GM12878 (cell line): ENCODE measurements around the gene TBC1D23. TPM values are rescaled to one million over a fixed set of nuclear protein-coding genes. Genes with fewer than 3 reads are reported as not detected.

Experiments
- ATAC-seq: fragments of 200-7000 bp; cut with Tn5 transposase; 3 replicates; pipeline ENCODE4 v1.9.1; 2020; ENCODE audit warnings: mild to moderate bottlenecking, moderate library complexity
- BruUV-seq: library from RNA; stranded (reverse); fragments of 400-500 nt; replicated peaks from 2 replicates; lab custom pipeline; 2021; lab: Mats Ljungman, UMichigan
- CTCF ChIA-PET: fragments of 300-600 bp; sonication (Branson Sonifier 250); formaldehyde crosslinking; extraction: SDS; loops from one replicate; lab custom pipeline; 2021; ENCODE audit warnings: inconsistent platforms; lab: Yijun Ruan, JAX
- POLR2A ChIA-PET: fragments of 350-600 bp; formaldehyde crosslinking; extraction: SDS; loops from one replicate; lab custom pipeline; 2021; ENCODE audit warnings: inconsistent platforms; lab: Charles Lee
- RAD21 ChIA-PET: fragments of 300-600 bp; sonication (Branson Sonifier 250); formaldehyde crosslinking; loops from one replicate; lab custom pipeline; 2023; ENCODE audit warnings: antibody characterized with exemption; ENCODE audit not compliant: unreplicated experiment; lab: Charles Lee
- SMC1A ChIA-PET: fragments of 300-600 bp; sonication (Branson Sonifier 250); formaldehyde crosslinking; loops from one replicate; lab custom pipeline; 2023; ENCODE audit not compliant: unreplicated experiment, uncharacterized antibody; lab: Charles Lee
- DNase-seq: peaks from one replicate; pipeline ENCODE4 v3.0.0-alpha.2; 2011; ENCODE audit warnings: low read depth, low spot score
- FAIRE-seq: peaks from 3 replicates; lab custom pipeline; 2011; peaks lifted over from hg19 to GRCh38; lab: Jason Lieb, UNC
- H2AFZ ChIP-seq: 2 replicates; pipeline ENCODE4 v1.6.0; 2011; ENCODE audit warnings: low read depth, low read length, control low read depth; ENCODE audit not compliant: control insufficient read depth
- H3K27ac ChIP-seq: 2 replicates; pipeline ENCODE4 v1.5.1; 2011; ENCODE audit warnings: control low read depth; ENCODE audit not compliant: control insufficient read depth, insufficient read depth
- H3K27me3 ChIP-seq, 2 experiments: replicated peaks in 1 of 2; 2 replicates each; pipeline versions ENCODE4 v1.6.0 to v1.6.1; 2011; ENCODE audit warnings: low read length in 1 of 2; ENCODE audit not compliant: control insufficient read depth in 2 of 2, insufficient read depth in 2 of 2
- H3K36me3 ChIP-seq, 2 experiments: 2 replicates each; pipeline ENCODE4 v1.5.1; 2011; ENCODE audit warnings: low read length in 1 of 2; ENCODE audit not compliant: control insufficient read depth in 2 of 2, insufficient read depth in 2 of 2
- H3K4me1 ChIP-seq: 2 replicates; pipeline ENCODE4 v1.6.1; 2011; ENCODE audit warnings: mild to moderate bottlenecking, low read length, moderate library complexity, mixed read lengths; ENCODE audit not compliant: control insufficient read depth, insufficient read depth
- H3K4me2 ChIP-seq: 2 replicates; pipeline ENCODE4 v1.6.0; 2011; ENCODE audit warnings: control low read depth; ENCODE audit not compliant: control insufficient read depth, insufficient read depth
- H3K4me3 ChIP-seq: fragments of 200-600 bp; sonication (generic); 2 replicates; pipeline ENCODE4 v1.5.1; 2016
- H3K79me2 ChIP-seq: 2 replicates; pipeline ENCODE4 v1.6.0; 2011; ENCODE audit warnings: low read length; ENCODE audit not compliant: control insufficient read depth, insufficient read depth
- H3K9ac ChIP-seq: 2 replicates; pipeline ENCODE4 v1.8.0; 2011; ENCODE audit warnings: low read length, control low read depth, mixed read lengths; ENCODE audit not compliant: control insufficient read depth, insufficient read depth
- H3K9me3 ChIP-seq: replicated peaks from 3 replicates; pipeline ENCODE4 v1.5.1; 2011; ENCODE audit warnings: mild to moderate bottlenecking, low read length; ENCODE audit not compliant: control insufficient read depth, insufficient read depth
- H4K20me1 ChIP-seq: 2 replicates; pipeline ENCODE4 v1.6.0; 2011; ENCODE audit not compliant: control insufficient read depth, insufficient read depth
- ATF7 ChIP-seq: fragments of 450-650 bp; IDR thresholded peaks from 2 replicates; pipeline ENCODE4 v1.6.1; 2016; ENCODE audit warnings: low read depth, mild to moderate bottlenecking
- BCL3 ChIP-seq: IDR thresholded peaks from 2 replicates; pipeline ENCODE4 v1.6.1; 2011; ENCODE audit warnings: borderline replicate concordance, low read depth, mild to moderate bottlenecking, moderate library complexity, low read length; ENCODE audit not compliant: insufficient read depth, poor library complexity, severe bottlenecking
- CEBPZ ChIP-seq: fragments of 150-350 bp; IDR thresholded peaks from 2 replicates; pipeline ENCODE4 v1.6.1; 2016; ENCODE audit warnings: low read depth, low read length
- CHD4 ChIP-seq: fragments of 200-600 bp; sonication (generic); IDR thresholded peaks from 2 replicates; pipeline ENCODE4 v1.6.1; 2016; ENCODE audit warnings: mild to moderate bottlenecking
- CREB1 ChIP-seq: IDR thresholded peaks from 2 replicates; pipeline ENCODE4 v1.6.1; 2012; ENCODE audit warnings: low read depth, mild to moderate bottlenecking, inconsistent platforms
- GABPA ChIP-seq: IDR thresholded peaks from 2 replicates; pipeline ENCODE4 v1.6.1; 2014; ENCODE audit warnings: antibody characterized with exemption, low read depth, mild to moderate bottlenecking, inconsistent platforms
- HDGF ChIP-seq: fragments of 450-650 bp; IDR thresholded peaks from 2 replicates; pipeline ENCODE4 v1.6.1; 2016; ENCODE audit warnings: antibody characterized with exemption
- MXI1 ChIP-seq: fragments of 150-350 bp; IDR thresholded peaks from 2 replicates; pipeline ENCODE4 v1.6.1; 2011; ENCODE audit warnings: low read depth, mild to moderate bottlenecking, inconsistent platforms, low read length, improper control_type of control experiment
- NFIC ChIP-seq: IDR thresholded peaks from 2 replicates; pipeline ENCODE4 v1.6.1; 2012; ENCODE audit warnings: low read depth, mild to moderate bottlenecking, inconsistent platforms, low read length, moderate library complexity
- RFX5 ChIP-seq: IDR thresholded peaks from 2 replicates; pipeline ENCODE4 v1.6.1; 2011; ENCODE audit warnings: low read depth, low read length, improper control_type of control experiment
- SIN3A ChIP-seq: IDR thresholded peaks from 2 replicates; pipeline ENCODE4 v1.6.1; 2012; ENCODE audit warnings: low read depth, low read length, improper control_type of control experiment
- ZBTB33 ChIP-seq: fragments of 450-650 bp; IDR thresholded peaks from 2 replicates; pipeline ENCODE4 v1.6.1; 2017; ENCODE audit warnings: mild to moderate bottlenecking
- WGBS: methylation state at CpG from one replicate; pipeline ENCODE4 v1.1.6; 2016; ENCODE audit warnings: low lambda C conversion rate; ENCODE audit not compliant: insufficient replicate concordance, insufficient coverage; ENCODE audit errors: missing lambda C conversion rate; 5-methylcytosine and 5-hydroxymethylcytosine counted together
- in situ Hi-C: fragments of 300-500 bp; cut with MboI; formaldehyde crosslinking; loops from 9 replicates; pipeline ENCODE4 v1.14.3; 2018; ENCODE audit warnings: mixed read lengths
- intact Hi-C: fragments of 100-400 bp; cut with micrococcal nuclease; formaldehyde crosslinking; loops from one replicate; pipeline ENCODE4 v1.14.2; 2022; ENCODE audit not compliant: unreplicated experiment
- polyA plus RNA-seq, 11 experiments: library from polyadenylated mRNA; depleted of rRNA in 4 of 11; unstranded in 6 of 11; stranded (reverse) in 5 of 11; fragments of >200 nt; fragmentation: Nextera tagmentation in 4 of 11; fragmentation: Illumina TruSeq in 1 of 11; extraction: Ambion mirVana in 4 of 11; extraction: Trizol in 1 of 11; gene quantifications; 1 replicate in 1 of 11; 2 replicates in 10 of 11; pipeline versions ENCODE4 v1.2.1 to v1.2.3, GENCODE V29; 2011 to 2016; ENCODE audit warnings: inconsistent platforms in 2 of 11, missing spikeins in 2 of 11, low read depth in 1 of 11
- total RNA-seq, 4 experiments: library from RNA; depleted of rRNA in 3 of 4; stranded (reverse); fragments of >200 nt in 3 of 4; fragmentation: Illumina TruSeq in 1 of 4; extraction: Trizol in 1 of 4; gene quantifications; 2 replicates each; pipeline versions ENCODE4 v1.2.1 to v1.2.3, GENCODE V29; 2013 to 2021
- TF ChIP-seq, protein P1 (sequence below): fragments of 450-650 bp; IDR thresholded peaks from 2 replicates; pipeline ENCODE4 v1.6.1; 2016; ENCODE audit warnings: mild to moderate bottlenecking

Gene TBC1D23
- total and polyA plus RNA-seq, 10 of the 15 experiments (the other 5 are each of a cell fraction or from before 2014, with no cell fraction given): 8.2 to 23.2 (median 16.6) TPM

DNA sequence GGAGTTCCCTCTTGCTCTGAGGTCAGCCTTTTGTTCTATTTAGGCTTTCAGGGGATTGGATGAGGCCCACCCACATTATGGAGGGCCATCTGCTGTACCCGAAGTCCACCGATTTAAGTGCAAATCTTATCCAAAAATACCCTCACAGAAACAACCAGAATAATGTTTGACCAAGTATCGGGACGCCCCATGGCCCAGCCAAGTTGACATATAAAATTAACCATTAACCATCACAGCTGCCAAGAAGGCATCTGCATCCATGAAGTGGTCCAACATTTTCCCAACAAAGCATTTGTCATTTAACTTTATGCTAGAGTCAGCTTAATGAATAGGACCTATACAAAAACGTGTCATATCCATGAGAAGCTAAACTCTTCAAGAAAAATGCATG is 46.2 kb upstream of the TBC1D23 start:
- Histone ChIP-seq H3K4me2 (no peak overlapping the region), H3K9ac (no peak overlapping the region), H3K4me3 (no peak overlapping the region), H3K9me3 (no peaks in the 10 kb centered on the region), H3K27me3 (no peaks in the 10 kb centered on the region; a peak in 1 of 4 replicates), H3K79me2 (no peaks in the 10 kb centered on the region), H4K20me1 (no peaks in the 10 kb centered on the region), H2AFZ (no peak overlapping the region), H3K36me3 (no peaks in the 10 kb centered on the region), H3K4me1 (peaks cover 10% of the 10 kb centered on the region; the same call in 1 of the 2 replicates), H3K27ac (no peak overlapping the region)
- in situ Hi-C loops (no loop called here), intact Hi-C loops (no loop called here)
- CTCF ChIA-PET: interaction anchor here (1.0 kb wide), 1 partner anchor 382 kb away, joined by 3 read pairs; no protein-coding TSS in a partner anchor
- POLR2A ChIA-PET: no interaction called here
- DNase-seq (no peak), FAIRE-seq (no peak), ATAC-seq (no peak)
- BruUV-seq: no TSS peak
- no peak for TF ChIP-seq BCL3
- TF ChIP-seq GABPA: no peak
- TF ChIP-seq ATF7: no peak
- TF ChIP-seq NFIC: no peak
- no peak for TF ChIP-seq RFX5
- TF ChIP-seq MXI1: no peak
- no peak for TF ChIP-seq CHD4
- TF ChIP-seq CREB1: no peak
- TF ChIP-seq, protein P1, sequence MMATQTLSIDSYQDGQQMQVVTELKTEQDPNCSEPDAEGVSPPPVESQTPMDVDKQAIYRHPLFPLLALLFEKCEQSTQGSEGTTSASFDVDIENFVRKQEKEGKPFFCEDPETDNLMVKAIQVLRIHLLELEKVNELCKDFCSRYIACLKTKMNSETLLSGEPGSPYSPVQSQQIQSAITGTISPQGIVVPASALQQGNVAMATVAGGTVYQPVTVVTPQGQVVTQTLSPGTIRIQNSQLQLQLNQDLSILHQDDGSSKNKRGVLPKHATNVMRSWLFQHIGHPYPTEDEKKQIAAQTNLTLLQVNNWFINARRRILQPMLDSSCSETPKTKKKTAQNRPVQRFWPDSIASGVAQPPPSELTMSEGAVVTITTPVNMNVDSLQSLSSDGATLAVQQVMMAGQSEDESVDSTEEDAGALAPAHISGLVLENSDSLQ: no peak
- TF ChIP-seq ZBTB33: no peak
- no peak for TF ChIP-seq HDGF
- no peak for TF ChIP-seq SIN3A
- TF ChIP-seq CEBPZ: no peak
- WGBS: 51% methylated on average over 5 of the region's 5 CpGs
- RAD21 ChIA-PET: no interaction called here
- SMC1A ChIA-PET: no interaction called here
